Stimulated activated CD4-positive, alpha-beta T cell treated with anti-CD3 and anti-CD28 coated beads, Interleukin-2, amount 100 ng/mL, for 24 hours (primary cell): ENCODE data around the gene IL31.

Experiments used
- DNase-seq, 2 donors: peaks; one replicate each; pipeline ENCODE4 v3.0.0-alpha.2; 2020

Gene IL31

DNA sequence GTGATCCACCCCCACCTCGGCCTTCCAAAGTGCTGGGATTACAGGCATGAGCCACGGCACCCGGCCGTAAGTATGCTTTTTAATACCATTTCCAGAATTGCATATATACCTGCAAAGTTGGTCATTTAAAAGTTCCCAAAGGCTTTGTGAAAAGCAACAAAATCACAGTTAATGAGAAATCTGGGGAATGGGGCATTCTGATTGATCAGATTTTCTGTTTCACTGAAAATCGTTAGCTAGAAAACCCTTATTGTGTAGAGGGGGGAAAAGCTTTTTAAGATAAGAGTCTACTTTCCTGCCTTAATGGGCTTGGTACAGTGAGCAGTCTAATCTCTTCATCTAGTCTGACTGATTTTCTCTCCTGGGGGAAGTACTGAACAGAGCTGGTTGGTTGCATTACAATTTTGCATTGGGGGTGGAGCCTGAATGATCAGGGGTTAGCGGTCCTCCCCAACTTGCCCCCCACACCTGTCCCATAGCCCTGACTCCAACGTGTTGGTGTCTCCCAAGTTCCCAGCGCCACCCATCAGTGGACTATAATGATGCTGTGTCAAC, 23.8 kb downstream of the IL31 start:
- DNase-seq, result no peak

DNA sequence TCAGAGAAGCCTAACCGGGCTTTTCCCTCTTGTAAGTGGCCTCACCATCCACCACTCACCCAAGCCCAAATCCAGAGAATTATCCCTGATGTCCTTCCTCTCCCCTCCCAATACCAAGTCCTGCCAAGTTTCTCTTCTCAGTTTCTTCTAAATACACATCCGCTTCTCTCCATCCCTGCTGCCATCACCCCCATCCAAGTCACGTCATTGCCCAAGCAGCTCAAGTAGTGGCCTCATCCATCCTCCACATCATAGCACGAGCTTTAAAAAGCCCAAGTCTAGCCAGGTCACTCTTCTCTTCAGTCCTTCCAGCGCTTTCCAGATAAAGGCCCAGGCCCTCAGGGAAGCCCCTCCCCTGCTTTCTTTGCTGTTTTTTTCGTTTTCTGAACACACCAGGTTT, 25.4 kb downstream of the IL31 start:
- no peak for DNase-seq

DNA sequence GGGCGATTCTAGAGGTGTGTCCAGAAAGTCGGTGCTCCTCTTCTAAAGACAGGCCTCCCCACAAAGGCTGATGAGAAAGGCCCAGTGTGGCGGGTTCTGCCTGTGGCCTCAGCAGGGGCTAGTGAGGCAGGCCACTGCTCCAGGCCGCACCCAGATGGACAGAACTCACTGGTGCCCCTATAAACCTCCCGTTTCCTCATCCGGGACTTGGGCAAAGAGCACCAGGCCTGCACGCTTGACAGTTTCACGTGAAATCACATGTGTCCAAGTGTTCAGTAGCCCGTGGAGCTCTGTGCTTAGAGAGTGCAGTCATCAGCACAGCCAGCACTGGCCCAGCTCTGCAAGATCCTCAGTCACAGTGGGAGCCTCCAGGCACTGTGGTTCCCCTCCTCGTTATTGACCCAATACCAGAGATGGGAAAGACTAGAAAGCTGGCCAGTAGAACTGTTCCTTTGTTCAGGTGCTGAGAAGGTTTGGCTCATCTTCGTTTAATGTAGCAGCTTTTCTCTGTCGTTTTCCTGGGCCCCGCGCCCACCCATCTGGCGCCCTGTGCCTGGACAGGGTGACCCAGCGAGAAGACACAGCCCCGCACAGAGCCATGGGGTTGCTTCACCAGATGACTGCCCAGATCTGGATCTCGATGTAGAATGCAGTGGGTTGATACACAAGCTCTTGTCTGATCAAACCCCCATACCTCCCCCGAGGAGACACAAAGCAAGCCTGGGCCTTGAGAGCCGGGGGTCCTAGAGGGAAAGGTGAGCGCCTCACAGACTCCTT, 26.3 kb downstream of the IL31 start:
- DNase-seq, result no peak

DNA sequence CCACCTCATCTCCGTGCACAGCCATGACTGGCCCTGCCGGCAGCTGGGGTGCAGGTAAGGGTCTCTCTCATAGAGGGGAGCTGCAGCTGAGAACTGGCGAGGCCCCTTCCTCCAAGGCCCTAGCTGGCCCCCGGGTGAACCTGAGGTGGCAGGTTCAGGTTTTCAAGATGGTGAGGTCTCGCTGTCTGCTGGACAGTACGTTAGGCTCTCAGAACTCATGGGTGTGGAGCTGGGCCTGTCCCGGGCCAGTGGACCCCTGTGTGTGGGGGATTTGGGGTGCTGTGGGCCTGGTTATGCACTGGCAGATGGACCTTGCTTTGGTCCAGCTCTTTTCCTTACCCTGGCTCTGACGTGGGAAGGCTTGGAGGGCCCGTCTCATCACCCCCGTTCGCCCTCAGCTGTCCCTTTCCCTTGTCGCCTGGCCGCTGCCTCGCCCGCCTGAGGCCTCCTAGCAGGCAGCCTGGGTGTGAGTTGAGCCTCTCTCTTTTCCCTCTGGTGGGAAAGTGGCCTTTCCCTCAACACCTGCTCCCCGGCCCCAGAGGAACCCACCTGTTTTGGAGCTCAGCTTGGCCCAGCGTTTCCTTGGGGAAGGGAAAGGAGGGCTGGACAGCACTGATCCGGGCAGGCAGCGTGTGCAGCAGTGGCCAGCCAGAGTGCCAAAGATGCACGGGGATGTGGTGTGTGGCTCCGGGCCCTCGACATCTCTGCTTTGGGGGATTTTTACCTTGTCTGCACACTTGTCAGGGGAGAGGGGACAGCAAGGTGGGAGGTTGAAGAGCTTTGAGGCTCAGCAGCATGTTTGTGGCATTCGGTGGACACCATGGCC, 28.3 kb downstream of the IL31 start:
- no peak for DNase-seq

DNA sequence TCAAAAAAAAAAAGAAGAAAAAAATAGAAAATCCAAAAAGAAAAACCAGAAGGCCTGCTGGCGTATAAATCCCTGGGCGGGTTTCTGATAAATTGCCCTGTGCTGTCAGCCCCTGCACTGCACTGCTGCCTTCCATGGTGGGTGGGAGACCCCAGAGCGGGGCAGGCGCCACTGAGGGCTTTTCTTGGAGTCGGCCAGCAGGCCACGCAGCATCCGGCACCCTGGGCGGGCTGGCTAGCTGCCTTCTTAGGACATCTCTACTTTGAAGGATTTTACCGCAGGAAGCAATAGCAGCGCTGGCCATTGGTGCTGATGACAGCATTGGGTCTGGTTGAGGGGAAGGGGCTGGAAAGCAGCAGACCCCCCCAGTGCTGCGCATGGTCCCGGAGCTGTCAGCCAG, 29.1 kb downstream of the IL31 start:
- no peak for DNase-seq

DNA sequence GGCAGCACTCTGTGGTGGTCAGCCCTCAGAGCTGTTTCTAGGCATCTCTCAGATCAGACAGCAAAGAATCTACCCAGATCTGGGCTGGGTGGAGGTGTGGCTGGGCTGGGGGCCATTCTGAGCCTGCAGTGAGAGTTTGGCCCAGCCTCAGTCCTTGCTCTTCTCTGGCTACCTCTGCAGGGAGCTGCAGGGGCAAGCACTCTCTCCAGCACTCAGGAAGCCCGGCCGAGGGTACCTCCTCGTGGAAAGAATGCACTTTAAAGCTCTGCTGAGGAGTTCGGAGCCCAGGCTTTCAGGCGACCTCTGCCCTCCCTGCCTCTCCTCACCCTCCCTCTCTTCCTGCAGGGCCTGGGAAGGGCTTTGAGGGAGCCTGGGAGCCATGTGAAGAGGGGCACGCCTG, 31.2 kb downstream of the IL31 start:
- DNase-seq, result no peak

- DNase-seq, result no peak
Observed at GRCh38 chr12:122141911-122142725, 31.9 kb downstream of the IL31 start.

DNA sequence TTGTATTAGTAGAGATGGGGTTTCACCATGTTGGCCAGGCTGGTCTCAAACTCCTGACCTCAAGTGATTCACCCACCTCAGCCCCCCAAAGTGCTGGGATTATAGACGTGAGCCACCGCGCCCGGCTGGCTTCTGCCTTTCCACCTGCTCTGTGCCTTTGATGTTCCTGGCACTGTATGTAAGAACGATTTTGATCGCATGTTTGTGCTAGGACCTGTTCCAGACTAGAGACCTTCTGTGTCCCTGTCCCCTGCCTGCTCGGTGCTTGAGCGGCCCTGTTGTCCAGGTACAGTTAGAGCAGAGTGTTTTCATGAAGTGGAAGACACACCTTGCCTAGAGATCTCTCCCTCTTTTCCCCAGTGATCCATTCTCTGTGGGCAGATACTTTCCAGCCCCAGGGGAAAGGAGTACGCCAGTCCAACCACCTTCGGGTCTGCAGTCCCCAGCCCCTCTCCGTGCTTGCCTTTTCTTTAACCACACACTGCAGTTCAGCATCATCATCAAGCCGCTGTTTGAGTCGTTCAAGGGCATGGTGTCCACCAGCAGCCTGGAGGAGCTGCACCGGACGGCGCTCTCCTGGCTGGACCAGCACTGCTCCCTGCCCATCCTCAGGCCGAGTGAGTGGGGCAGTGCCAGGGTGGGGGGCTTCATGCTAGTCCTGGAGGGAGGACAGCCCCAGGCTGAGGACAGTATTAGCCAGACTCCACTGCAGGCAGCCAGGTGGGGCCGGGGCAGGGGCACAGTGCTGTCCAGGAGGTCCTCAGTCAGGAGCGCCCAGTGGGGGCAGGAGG, 33.4 kb downstream of the IL31 start:
- no peak for DNase-seq

DNA sequence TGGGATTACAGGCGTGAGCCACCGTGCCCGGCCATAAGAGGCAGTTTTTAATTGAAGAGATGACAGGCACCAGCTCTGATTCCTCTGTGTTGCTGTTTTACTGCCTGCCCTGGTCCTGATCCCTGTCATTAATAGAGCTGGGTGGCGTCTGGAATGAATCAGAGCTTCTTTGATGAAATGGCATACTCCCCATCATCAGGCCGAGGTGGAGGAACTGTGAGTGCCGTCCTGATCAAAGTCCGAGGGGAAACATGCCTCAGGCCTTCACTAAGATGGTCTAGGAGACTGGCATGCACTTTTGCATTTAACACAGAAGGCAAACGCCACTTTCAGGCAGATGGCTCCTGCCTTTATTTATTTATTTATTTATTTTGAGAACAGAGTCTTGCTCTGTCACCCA, 34.1 kb downstream of the IL31 start:
- DNase-seq, result no peak

- no peak for DNase-seq
Observed at GRCh38 chr12:122139266-122139665, 34.8 kb downstream of the IL31 start.

DNA sequence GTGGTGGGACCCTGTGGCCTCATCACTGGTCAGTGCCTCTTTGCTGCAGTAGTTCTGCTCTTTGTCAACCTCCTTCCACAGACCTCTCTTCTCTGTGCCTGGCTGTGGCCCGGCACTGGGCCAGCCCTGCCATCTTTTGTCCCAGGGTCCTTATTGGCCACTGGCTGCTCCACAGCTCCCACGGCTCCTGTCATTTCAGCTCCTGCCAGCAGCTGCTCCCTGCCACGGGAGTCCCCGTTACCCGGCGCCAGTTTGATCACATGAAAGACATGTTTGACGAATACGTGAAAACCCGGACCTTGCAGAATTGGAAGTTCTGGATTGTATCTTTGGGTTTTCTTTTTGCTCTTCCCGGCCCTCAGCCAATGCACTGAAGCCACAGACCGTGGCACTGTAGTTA, 35.4 kb downstream of the IL31 start:
- no peak for DNase-seq

DNA sequence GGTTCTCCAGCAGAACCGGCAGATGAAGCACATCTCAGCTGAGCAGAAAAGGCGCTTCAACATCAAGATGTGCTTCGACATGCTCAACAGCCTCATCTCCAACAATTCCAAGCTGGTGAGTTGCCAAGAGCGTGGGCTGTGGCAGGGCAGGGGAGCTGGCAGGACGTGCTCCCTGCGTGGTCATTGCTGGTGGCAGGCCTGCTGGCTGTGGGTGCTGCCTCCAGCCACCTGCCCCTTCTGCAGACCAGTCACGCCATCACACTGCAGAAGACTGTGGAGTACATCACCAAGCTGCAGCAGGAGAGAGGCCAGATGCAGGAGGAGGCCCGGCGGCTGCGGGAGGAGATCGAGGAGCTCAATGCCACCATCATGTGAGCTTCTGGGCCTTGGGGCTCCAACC, 35.8 kb downstream of the IL31 start:
- no peak for DNase-seq

GRCh38 chr12:122137681-122138080, 36.3 kb downstream of the IL31 start:
- peak in 1 of 2 donors; percentile 14 for DNase-seq

DNA sequence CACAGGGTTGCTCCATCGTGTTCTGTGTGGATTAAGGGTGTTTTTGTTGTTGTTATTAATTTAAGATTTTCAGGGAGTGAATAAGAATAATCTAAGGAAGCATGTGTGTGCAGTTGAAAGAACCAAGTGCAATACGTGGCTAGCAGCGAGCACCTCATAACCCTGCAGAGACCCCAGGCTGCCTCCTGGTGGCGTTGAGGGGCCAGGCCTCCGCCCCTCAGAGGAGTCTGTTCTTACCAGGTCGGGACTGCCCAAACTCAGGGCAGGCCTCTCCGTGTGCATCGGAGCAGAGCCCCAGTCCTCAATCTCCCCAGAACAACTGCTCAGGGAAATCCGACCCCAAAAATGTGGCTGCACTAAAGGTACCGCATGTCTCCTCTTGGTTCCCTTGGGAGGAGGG, 36.8 kb downstream of the IL31 start:
- DNase-seq, result no peak

- no peak for DNase-seq
Observed at GRCh38 chr12:122135437-122136031, 38.5 kb downstream of the IL31 start.

DNA sequence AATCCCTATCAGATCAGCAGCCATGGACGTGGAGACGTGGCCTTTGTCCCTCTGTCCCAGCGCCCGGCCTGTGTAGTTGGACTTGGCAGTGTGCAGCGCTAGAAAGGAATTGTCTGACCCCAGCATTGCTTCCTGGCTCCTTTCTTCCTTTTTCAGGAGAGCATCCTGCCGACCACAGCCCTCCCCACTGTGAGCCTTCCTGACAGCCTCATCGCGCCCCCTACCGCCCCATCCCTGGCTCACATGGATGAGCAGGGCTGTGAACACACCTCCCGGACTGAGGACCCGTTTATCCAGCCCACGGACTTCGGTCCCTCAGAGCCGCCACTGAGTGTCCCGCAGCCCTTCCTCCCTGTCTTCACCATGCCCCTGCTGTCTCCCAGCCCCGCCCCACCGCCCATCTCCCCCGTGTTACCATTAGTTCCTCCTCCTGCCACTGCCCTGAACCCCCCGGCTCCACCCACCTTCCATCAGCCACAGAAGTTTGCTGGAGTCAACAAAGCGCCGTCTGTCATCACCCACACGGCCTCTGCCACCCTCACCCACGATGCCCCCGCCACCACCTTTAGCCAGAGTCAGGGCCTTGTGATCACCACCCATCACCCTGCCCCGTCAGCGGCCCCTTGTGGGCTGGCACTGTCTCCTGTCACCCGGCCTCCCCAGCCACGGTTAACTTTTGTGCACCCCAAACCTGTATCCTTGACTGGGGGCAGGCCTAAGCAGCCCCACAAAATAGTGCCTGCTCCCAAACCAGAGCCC, 40.6 kb downstream of the IL31 start:
- no peak for DNase-seq

DNA sequence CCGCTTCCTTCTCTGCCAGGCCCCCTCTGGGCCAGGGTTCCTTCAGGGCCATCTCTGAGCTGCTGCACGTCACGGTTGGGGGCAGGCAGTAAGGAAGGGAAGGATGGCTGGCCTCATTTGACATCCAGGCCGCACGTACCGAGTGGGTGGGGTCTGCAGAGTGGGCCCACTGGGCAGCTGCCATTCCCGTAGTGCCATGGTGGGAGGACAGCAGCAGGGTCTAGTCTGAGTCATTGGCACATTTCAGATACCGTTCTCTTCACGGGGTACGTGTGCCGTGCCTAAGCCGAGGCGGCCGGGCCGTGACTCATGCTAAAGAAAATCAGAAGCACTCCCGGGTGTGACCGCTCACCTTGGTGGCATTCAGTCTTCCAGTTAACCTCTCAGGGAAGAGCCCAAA, 43.9 kb downstream of the IL31 start:
- DNase-seq, result no peak

GRCh38 chr12:122129131-122129530, 44.9 kb downstream of the IL31 start:
- DNase-seq, result no peak

DNA sequence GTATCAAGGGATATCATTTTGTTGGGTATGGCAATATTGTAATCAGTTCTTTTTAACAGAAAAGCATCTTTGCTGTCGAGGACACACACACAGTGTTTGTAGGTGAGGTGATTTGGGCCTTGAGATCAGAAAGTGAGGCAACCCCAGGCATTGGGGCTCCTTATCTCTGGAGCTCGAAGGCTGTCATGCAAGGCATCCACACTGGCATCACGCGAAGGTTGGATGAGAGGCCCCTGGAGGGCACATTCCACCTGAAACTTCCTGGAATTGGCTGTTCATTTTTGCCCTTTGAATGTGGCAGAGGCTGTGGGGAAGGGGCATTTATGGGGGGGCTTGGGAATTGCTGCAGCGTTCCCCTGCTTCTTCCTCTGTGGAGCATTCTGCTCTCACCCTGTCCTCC, 45.5 kb downstream of the IL31 start:
- DNase-seq, result no peak

GRCh38 chr12:122127839-122128238, 46.2 kb downstream of the IL31 start:
- no peak for DNase-seq
